IMR-90 (cell line): Measurements from ENCODE around the gene KDM4B. TPM values are rescaled to one million over a fixed set of nuclear protein-coding genes. Genes with fewer than 3 reads are reported as not detected.
A peak's percentile ranks its signal among the peaks of the same experiment; 100 is the strongest.

Experiments
- ATAC-seq: fragments of 200-7000 bp; cut with Tn5 transposase; 2 replicates; pipeline ENCODE4 v1.9.1; 2020; ENCODE audit warnings: low read depth, mild to moderate bottlenecking, moderate library complexity
- BruUV-seq: library from RNA; stranded (reverse); fragments of 400-500 nt; replicated peaks from 2 replicates; lab custom pipeline; 2021; lab: Mats Ljungman, UMichigan
- CTCF ChIA-PET: fragments of 300-600 bp; formaldehyde crosslinking; extraction: SDS; loops from one replicate; lab custom pipeline; 2021; ENCODE audit warnings: antibody characterized with exemption; lab: Yijun Ruan, JAX
- POLR2A ChIA-PET: fragments of 300-600 bp; sonication (Branson Sonifier 250); formaldehyde crosslinking; loops from one replicate; lab custom pipeline; 2022; ENCODE audit warnings: antibody characterized with exemption; ENCODE audit not compliant: unreplicated experiment; lab: Charles Lee
- DNase-seq: peaks from one replicate; pipeline ENCODE4 v3.0.0; 2013
- H2AFZ ChIP-seq: replicated peaks from 2 replicates; pipeline ENCODE3; 2013; ENCODE audit warnings: low read length, mild to moderate bottlenecking; ENCODE audit not compliant: poor library complexity
- H2AK5ac ChIP-seq: 2 replicates; pipeline ENCODE4 v1.6.1; 2013; ENCODE audit warnings: low read depth, low read length, inconsistent platforms
- H2AK9ac ChIP-seq: replicated peaks from 2 replicates; pipeline ENCODE3; 2013; ENCODE audit warnings: mild to moderate bottlenecking, low read depth, low read length, moderate library complexity; ENCODE audit not compliant: poor library complexity
- H2BK120ac ChIP-seq: 2 replicates; pipeline ENCODE4 v1.6.1; 2013; ENCODE audit warnings: low read depth, low read length, inconsistent platforms
- H2BK15ac ChIP-seq: 3 replicates; pipeline ENCODE4 v1.6.1; 2013; ENCODE audit warnings: low read depth, low read length, inconsistent platforms
- H2BK20ac ChIP-seq: 2 replicates; pipeline ENCODE4 v1.6.1; 2013; ENCODE audit warnings: low read depth, mild to moderate bottlenecking, inconsistent platforms, low read length, moderate library complexity
- H2BK5ac ChIP-seq: 2 replicates; pipeline ENCODE4 v1.6.1; 2013; ENCODE audit warnings: mild to moderate bottlenecking, low read depth, low read length, inconsistent platforms; ENCODE audit not compliant: poor library complexity, severe bottlenecking
- H3K14ac ChIP-seq: replicated peaks from 2 replicates; pipeline ENCODE4 v1.6.1; 2013; ENCODE audit warnings: low read depth, low read length, inconsistent platforms
- H3K18ac ChIP-seq: 2 replicates; pipeline ENCODE4 v1.6.1; 2013; ENCODE audit warnings: low read depth, low read length, control low read depth
- H3K23ac ChIP-seq: 2 replicates; pipeline ENCODE4 v1.6.1; 2013; ENCODE audit warnings: low read depth, low read length, inconsistent platforms
- H3K27ac ChIP-seq: 2 replicates; pipeline ENCODE4 v1.5.1; 2013; ENCODE audit warnings: mild to moderate bottlenecking, control low read depth, low read length; ENCODE audit not compliant: insufficient read depth
- H3K27me3 ChIP-seq: 2 replicates; pipeline ENCODE4 v1.6.1; 2013; ENCODE audit warnings: low read length; ENCODE audit not compliant: control insufficient read depth, insufficient read depth
- H3K36me3 ChIP-seq: 2 replicates; pipeline ENCODE4 v1.6.1; 2013; ENCODE audit warnings: low read length, mixed read lengths; ENCODE audit not compliant: control insufficient read depth, insufficient read depth
- H3K4ac ChIP-seq: 2 replicates; pipeline ENCODE4 v1.6.1; 2013; ENCODE audit warnings: low read depth, low read length, inconsistent platforms
- H3K4me1 ChIP-seq: 2 replicates; pipeline ENCODE4 v1.6.1; 2013; ENCODE audit warnings: low read length, mixed read lengths; ENCODE audit not compliant: control insufficient read depth, insufficient read depth
- H3K4me2 ChIP-seq: 2 replicates; pipeline ENCODE4 v1.6.1; 2013; ENCODE audit warnings: low read depth, mild to moderate bottlenecking, control low read depth, low read length, moderate library complexity
- H3K4me3 ChIP-seq: 2 replicates; pipeline ENCODE4 v1.5.1; 2013; ENCODE audit warnings: low read depth, mild to moderate bottlenecking, control low read depth, low read length, moderate library complexity; ENCODE audit not compliant: insufficient read depth
- H3K56ac ChIP-seq: 2 replicates; pipeline ENCODE4 v1.6.1; 2013; ENCODE audit warnings: low read length, inconsistent platforms; ENCODE audit not compliant: insufficient read depth; ENCODE audit errors: extremely low read depth
- H3K79me1 ChIP-seq, 2 experiments: 2 replicates each; pipeline ENCODE4 v1.6.1; 2013; ENCODE audit warnings: low read length in 2 of 2, inconsistent platforms in 1 of 2, low read depth in 1 of 2
- H3K9ac ChIP-seq: 2 replicates; pipeline ENCODE4 v1.6.1; 2013; ENCODE audit warnings: low read depth, low read length, control low read depth
- H3K9me1 ChIP-seq: 2 replicates; pipeline ENCODE4 v1.6.1; 2013; ENCODE audit warnings: low read length, inconsistent platforms; ENCODE audit not compliant: insufficient read depth
- H3K9me3 ChIP-seq: 2 replicates; pipeline ENCODE4 v1.6.1; 2013; ENCODE audit warnings: low read length; ENCODE audit not compliant: control insufficient read depth, insufficient read depth
- H4K20me1 ChIP-seq: 2 replicates; pipeline ENCODE4 v1.6.1; 2013; ENCODE audit warnings: low read length, inconsistent platforms; ENCODE audit not compliant: insufficient read depth
- H4K5ac ChIP-seq: 2 replicates; pipeline ENCODE4 v1.6.1; 2013; ENCODE audit warnings: mild to moderate bottlenecking, low read depth, low read length, control low read depth
- H4K8ac ChIP-seq, 2 experiments: 2 replicates each; pipeline ENCODE4 v1.6.1; 2013; ENCODE audit warnings: low read depth in 2 of 2, low read length in 2 of 2, control low read depth in 1 of 2, inconsistent platforms in 1 of 2
- H4K91ac ChIP-seq: 2 replicates; pipeline ENCODE4 v1.6.1; 2013; ENCODE audit warnings: low read depth, low read length, inconsistent platforms; ENCODE audit not compliant: insufficient read depth
- BHLHE40 ChIP-seq: fragments of 150-350 bp; IDR thresholded peaks from 2 replicates; pipeline ENCODE4 v1.6.1; 2016; ENCODE audit warnings: mild to moderate bottlenecking, low read depth, low read length
- CEBPB ChIP-seq: IDR thresholded peaks from 2 replicates; pipeline ENCODE4 v1.6.1; 2012; ENCODE audit warnings: low read depth, low read length, improper control_type of control experiment
- CHD1 ChIP-seq: IDR thresholded peaks from 2 replicates; pipeline ENCODE4 v1.6.1; 2012; ENCODE audit warnings: low read depth, low read length, improper control_type of control experiment
- CTCF ChIP-seq: conservative IDR thresholded peaks from 2 replicates; pipeline ENCODE4 v1.5.1; 2012; ENCODE audit warnings: mild to moderate bottlenecking, low read depth, low read length, improper control_type of control experiment
- ELK1 ChIP-seq: fragments of 150-350 bp; IDR thresholded peaks from 2 replicates; pipeline ENCODE4 v1.6.1; 2016; ENCODE audit warnings: low read depth, mild to moderate bottlenecking, low read length, moderate library complexity, borderline replicate concordance
- FOS ChIP-seq: fragments of 150-350 bp; IDR thresholded peaks from 2 replicates; pipeline ENCODE4 v1.6.1; 2016; ENCODE audit warnings: low read depth, low read length
- MAFK ChIP-seq: IDR thresholded peaks from 2 replicates; pipeline ENCODE4 v1.6.1; 2012; ENCODE audit warnings: low read depth, low read length, improper control_type of control experiment
- MAZ ChIP-seq: IDR thresholded peaks from 2 replicates; pipeline ENCODE4 v1.6.1; 2012; ENCODE audit warnings: low read depth, mild to moderate bottlenecking, low read length, improper control_type of control experiment, moderate library complexity, borderline replicate concordance
- MXI1 ChIP-seq: IDR thresholded peaks from 2 replicates; pipeline ENCODE4 v1.6.1; 2012; ENCODE audit warnings: low read depth, mild to moderate bottlenecking, low read length, moderate library complexity, borderline replicate concordance
- NFE2L2 ChIP-seq: fragments of 150-350 bp; IDR thresholded peaks from 2 replicates; pipeline ENCODE4 v1.6.1; 2016; ENCODE audit warnings: low read depth, mild to moderate bottlenecking, low read length
- POLR2A ChIP-seq: IDR thresholded peaks from 2 replicates; pipeline ENCODE4 v1.6.1; 2012; ENCODE audit warnings: mild to moderate bottlenecking, low read depth, low read length
- RAD21 ChIP-seq: IDR thresholded peaks from 2 replicates; pipeline ENCODE4 v1.6.1; 2012; ENCODE audit warnings: low read length, improper control_type of control experiment
- RCOR1 ChIP-seq: IDR thresholded peaks from 2 replicates; pipeline ENCODE4 v1.6.1; 2012; ENCODE audit warnings: mild to moderate bottlenecking, low read length, improper control_type of control experiment; ENCODE audit not compliant: insufficient replicate concordance
- RFX5 ChIP-seq: IDR thresholded peaks from 2 replicates; pipeline ENCODE4 v1.8.0; 2012; ENCODE audit warnings: low read depth, mild to moderate bottlenecking, low read length, moderate library complexity
- SMC3 ChIP-seq: fragments of 150-350 bp; IDR thresholded peaks from 2 replicates; pipeline ENCODE4 v1.6.1; 2016; ENCODE audit warnings: low read depth, mild to moderate bottlenecking, antibody characterized with exemption, low read length, moderate library complexity
- USF2 ChIP-seq: fragments of 150-350 bp; IDR thresholded peaks from 2 replicates; pipeline ENCODE4 v1.6.1; 2017; ENCODE audit warnings: mild to moderate bottlenecking, antibody characterized with exemption, low read length, low read depth
- whole genome bisulfite sequencing, 2 experiments: methylation state at CpG; one replicate each; pipeline versions ENCODE4 v1.1.5 to v1.1.7; 2013; ENCODE audit warnings: missing lambda C conversion rate in 2 of 2; ENCODE audit not compliant: insufficient read length in 1 of 2; ENCODE audit errors: extremely low coverage in 2 of 2; 5-methylcytosine and 5-hydroxymethylcytosine counted together
- dilution Hi-C: fragments of 300-500 bp; cut with HindIII; formaldehyde crosslinking; loops from one replicate; pipeline ENCODE4 v1.14.3; 2018; ENCODE audit warnings: low sequenced_read_pairs; ENCODE audit not compliant: unreplicated experiment
- in situ Hi-C: fragments of 300-500 bp; cut with MboI; formaldehyde crosslinking; loops from 3 replicates; pipeline ENCODE4 v1.14.3; 2019; ENCODE audit warnings: low sequenced_read_pairs, inconsistent platforms, mixed read lengths
- intact Hi-C: fragments of 100-400 bp; cut with micrococcal nuclease; formaldehyde crosslinking; loops from 2 replicates; pipeline ENCODE4 v1.10.0; 2022
- polyA plus RNA-seq, 3 experiments: library from polyadenylated mRNA; depleted of rRNA; stranded (reverse); fragments of >200 nt; gene quantifications; 2 replicates each; pipeline ENCODE4 v1.2.3, GENCODE V29; 2012; ENCODE audit warnings: low replicate concordance in 1 of 3
- total RNA-seq: library from RNA; depleted of rRNA; stranded (reverse); fragments of >200 nt; gene quantifications from 2 replicates; pipeline ENCODE4 v1.2.3, GENCODE V29; 2012

KDM4B gene
- total and polyA plus RNA-seq, 2 of the 4 experiments (the other 2 are of a cell fraction), result 5.0 to 17.9 TPM

GRCh38 chr19:4981681-4981958 lies 12.7 kb downstream of the KDM4B start:
- Histone ChIP-seq H3K27me3 (no peaks in the 10 kb centered on the region), H3K14ac (no peak overlapping the region), H3K23ac (no peak overlapping the region), H4K5ac (no peak overlapping the region), H4K8ac (no peak overlapping the region), H3K9me1 (peaks cover 21% of the 10 kb centered on the region), H2AK9ac (peak overlapping the region; percentile 32), H3K18ac (no peak overlapping the region), H3K36me3 (peaks cover 6% of the 10 kb centered on the region; the same call in 1 of the 2 replicates), H3K4me2 (no peak overlapping the region), H2BK15ac (no peak overlapping the region), H3K27ac (no peak overlapping the region), H2BK20ac (no peak overlapping the region), H3K9ac (no peak overlapping the region), H2AFZ (peak overlapping the region; percentile 44), H3K9me3 (no peaks in the 10 kb centered on the region), H2BK5ac (no peak overlapping the region), H2AK5ac (no peak overlapping the region), H4K91ac (no peak overlapping the region), H3K79me1 (peaks cover 17 to 86% of the 10 kb centered on the region in 2 experiments), H3K4me3 (no peak overlapping the region), H3K56ac (no peak overlapping the region), H2BK120ac (no peak overlapping the region), H3K4me1 (peaks cover 25% of the 10 kb centered on the region), H4K20me1 (peaks cover 93% of the 10 kb centered on the region), H3K4ac (no peak overlapping the region)
- no peak for TF ChIP-seq MAZ
- no peak for TF ChIP-seq BHLHE40
- no peak for TF ChIP-seq CHD1
- no peak for TF ChIP-seq NFE2L2
- no peak for TF ChIP-seq CEBPB
- TF ChIP-seq RCOR1, result no peak
- TF ChIP-seq MAFK, result no peak
- TF ChIP-seq SMC3, result no peak
- no peak for TF ChIP-seq MXI1
- no peak for TF ChIP-seq ELK1
- no peak for TF ChIP-seq USF2
- no peak for TF ChIP-seq RAD21
- no peak for TF ChIP-seq RFX5
- TF ChIP-seq FOS, result no peak
- TF ChIP-seq CTCF, result no peak
- TF ChIP-seq POLR2A, result no peak
- in situ Hi-C loops (no loop called here), intact Hi-C loops (no loop called here), dilution Hi-C loops (no loop called here)
- ChIA-PET CTCF (no interaction called here), POLR2A (no interaction called here)
- no peak for DNase-seq
- BruUV-seq, result no TSS peak
- no peak for ATAC-seq
- no CpG with 5 or more reads among the region's 3 CpGs for WGBS, 2 experiments
